BE2C (cell line): Measurements from ENCODE around the gene GNAO1.
A peak's percentile ranks its signal among the peaks of the same experiment; 100 is the strongest.

ENCODE experiments used
- DNase-seq: peaks from one replicate; pipeline ENCODE4 v3.0.0-alpha.2; 2020
- H3K27me3 ChIP-seq: fragments of 250-450 bp; sonication (Bioruptor Pico); 2 replicates; pipeline ENCODE4 v1.5.1; 2020; ENCODE audit warnings: mild to moderate bottlenecking
- H3K36me3 ChIP-seq: fragments of 250-450 bp; sonication (Bioruptor Pico); 2 replicates; pipeline ENCODE4 v1.5.1; 2020; ENCODE audit warnings: mild to moderate bottlenecking
- H3K4me1 ChIP-seq: fragments of 250-450 bp; sonication (Bioruptor Pico); 2 replicates; pipeline ENCODE4 v1.5.1; 2020
- H3K4me3 ChIP-seq: 2 replicates; pipeline ENCODE4 v1.5.1; 2011; ENCODE audit warnings: low read depth, low read length
- H3K9me3 ChIP-seq: fragments of 250-450 bp; sonication (Bioruptor Pico); 2 replicates; pipeline ENCODE4 v1.5.1; 2020
- CTCF ChIP-seq: IDR thresholded peaks from 2 replicates; pipeline ENCODE4 v1.5.1; 2012; ENCODE audit warnings: mild to moderate bottlenecking, low read depth, low read length

The GNAO1 gene

GRCh38 chr16:56195151-56195550 lies 3.9 kb downstream of the GNAO1 start:
- no peak for TF ChIP-seq CTCF
- Histone ChIP-seq H3K36me3 (peaks cover 49% of the 10 kb centered on the region), H3K9me3 (no peaks in the 10 kb centered on the region), H3K4me3 (peak overlapping the region; percentile 74; the same call in 1 of the 2 replicates), H3K27me3 (no peaks in the 10 kb centered on the region), H3K4me1 (peaks cover 11% of the 10 kb centered on the region)
- DNase-seq: no peak

DNA sequence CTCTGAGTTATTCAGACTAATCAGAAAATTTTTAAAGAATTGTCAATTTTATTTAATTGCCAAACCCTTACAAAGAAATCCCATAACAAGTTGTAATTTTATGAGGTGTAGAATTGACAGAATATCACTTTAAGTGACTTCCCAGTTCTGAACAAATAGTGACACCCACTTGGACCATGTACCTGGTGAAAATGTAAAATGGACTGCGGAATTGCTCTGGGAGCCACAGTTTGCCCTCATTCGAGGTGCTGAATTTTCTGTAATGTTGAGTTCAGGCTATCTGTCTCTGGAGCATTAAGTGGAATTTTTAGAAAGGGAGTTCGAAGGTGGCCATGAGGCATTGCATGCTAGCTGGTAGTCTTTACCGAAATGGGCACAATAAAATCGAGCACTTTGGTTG lies 5.1 kb downstream of the GNAO1 start:
- DNase-seq: no peak
- Histone ChIP-seq H3K27me3 (no peaks in the 10 kb centered on the region), H3K36me3 (peaks cover 62% of the 10 kb centered on the region), H3K9me3 (no peaks in the 10 kb centered on the region), H3K4me3 (no peak overlapping the region), H3K4me1 (peaks cover 19% of the 10 kb centered on the region)
- no peak for TF ChIP-seq CTCF

GRCh38 chr16:56197192-56197992 lies 6.1 kb downstream of the GNAO1 start:
- Histone ChIP-seq H3K4me1 (peaks cover 29% of the 10 kb centered on the region), H3K27me3 (no peaks in the 10 kb centered on the region), H3K36me3 (peaks cover 69% of the 10 kb centered on the region), H3K4me3 (no peak overlapping the region), H3K9me3 (no peaks in the 10 kb centered on the region)
- TF ChIP-seq CTCF: no peak
- DNase-seq: no peak

GRCh38 chr16:56198006-56198754 lies 6.9 kb downstream of the GNAO1 start:
- no peaks in the 10 kb centered on the region for H3K9me3 ChIP-seq
- H3K4me1 ChIP-seq: peaks cover 34% of the 10 kb centered on the region
- TF ChIP-seq CTCF: no peak
- peaks cover 77% of the 10 kb centered on the region for H3K36me3 ChIP-seq
- no peak for DNase-seq
- H3K4me3 ChIP-seq: no peak overlapping the region
- no peaks in the 10 kb centered on the region for H3K27me3 ChIP-seq

- Histone ChIP-seq H3K4me3 (no peak overlapping the region), H3K4me1 (peaks cover 34% of the 10 kb centered on the region), H3K36me3 (peaks cover 78% of the 10 kb centered on the region), H3K27me3 (no peaks in the 10 kb centered on the region), H3K9me3 (no peaks in the 10 kb centered on the region)
- no peak for DNase-seq
- no peak for TF ChIP-seq CTCF
Observed at GRCh38 chr16:56198755-56199114, 7.4 kb downstream of the GNAO1 start.

- no peaks in the 10 kb centered on the region for H3K9me3 ChIP-seq
- H3K4me3 ChIP-seq: no peak overlapping the region
- H3K36me3 ChIP-seq: peaks cover 82% of the 10 kb centered on the region
- DNase-seq: no peak
- TF ChIP-seq CTCF: no peak
- no peaks in the 10 kb centered on the region for H3K27me3 ChIP-seq
- H3K4me1 ChIP-seq: peaks cover 34% of the 10 kb centered on the region
Observed at GRCh38 chr16:56199164-56199563, 7.9 kb downstream of the GNAO1 start.
